ENCODE results near the gene TSGA10IP.
"Not testable (repeated sequence)": the region's sequence is repeated elsewhere in the genome, so short reads cannot be mapped to it uniquely, and the experiment has no call there.

TSGA10IP gene

DNA sequence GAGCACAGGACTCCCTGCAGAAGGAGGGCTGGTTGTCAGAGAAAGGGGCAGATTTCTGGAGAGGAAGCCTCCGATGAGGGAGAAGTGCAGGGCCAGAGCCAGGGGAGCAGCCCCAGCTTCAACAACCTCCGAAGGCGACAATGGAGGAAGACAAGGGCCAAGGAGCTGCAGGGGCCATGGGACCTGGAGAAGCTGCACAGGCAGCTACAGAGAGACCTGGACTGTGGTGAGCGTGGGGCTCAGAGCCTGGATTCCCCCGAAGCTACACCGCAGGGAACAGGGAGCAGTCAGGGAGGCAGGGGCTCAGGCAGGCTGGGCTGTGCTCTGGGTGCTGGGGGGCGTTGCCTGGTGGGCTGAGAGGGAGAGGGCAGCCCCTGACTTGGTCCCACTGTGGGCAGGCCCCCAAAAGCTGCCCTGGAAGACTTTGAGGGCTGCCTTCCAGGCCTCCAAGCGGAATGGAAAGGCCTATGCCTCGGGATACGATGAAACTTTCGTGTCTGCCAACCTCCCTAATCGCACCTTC, 2.4 kb downstream of the TSGA10IP start:
- DNase-seq, result no peak

- DNase-seq, result not testable (repeated sequence)
Measured at GRCh38 chr11:65950711-65951110, 5.4 kb downstream of the TSGA10IP start.

DNA sequence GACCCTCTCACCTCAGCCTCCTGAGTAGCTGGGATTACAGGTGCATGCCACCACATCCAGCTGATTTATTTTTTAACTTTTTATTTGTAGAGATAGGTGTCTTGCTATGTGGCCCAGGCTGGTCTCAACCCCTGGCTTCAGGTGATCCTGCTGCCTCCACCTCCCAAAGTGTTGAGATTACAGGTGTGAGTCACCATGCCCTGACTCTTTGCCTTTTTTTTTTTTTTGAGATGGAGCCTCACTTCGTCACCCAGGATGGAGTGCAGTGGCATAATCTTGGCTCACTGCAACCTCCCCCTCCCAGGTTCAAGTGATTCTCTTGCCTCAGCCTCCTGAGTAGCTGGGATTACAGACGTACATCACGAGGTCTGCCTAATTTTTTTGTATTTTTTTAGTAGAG, 6.4 kb downstream of the TSGA10IP start:
- DNase-seq, result not testable (repeated sequence)

- no peak for DNase-seq
Measured at GRCh38 chr11:65952052-65952521, 6.8 kb downstream of the TSGA10IP start.

DNA sequence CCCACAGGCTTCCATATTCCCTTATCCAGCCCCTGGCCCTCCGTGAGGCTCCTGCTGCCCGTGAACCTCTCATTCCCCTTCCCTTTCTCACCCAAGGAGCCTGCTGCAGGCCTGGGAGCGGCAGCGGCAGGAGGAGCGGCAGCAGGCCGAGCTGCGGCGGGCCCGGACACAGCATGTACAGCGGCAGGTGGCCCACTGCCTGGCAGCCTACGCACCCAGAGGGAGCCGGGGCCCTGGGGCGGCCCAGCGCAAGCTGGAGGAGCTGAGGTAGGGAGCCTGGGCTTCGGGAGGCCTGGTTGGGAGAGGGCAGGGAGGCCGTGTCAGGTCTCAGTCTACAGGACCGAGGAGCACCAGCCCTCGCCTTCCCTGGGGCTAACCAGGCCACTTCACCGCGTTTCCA, 8.2 kb downstream of the TSGA10IP start:
- no peak for DNase-seq

DNA sequence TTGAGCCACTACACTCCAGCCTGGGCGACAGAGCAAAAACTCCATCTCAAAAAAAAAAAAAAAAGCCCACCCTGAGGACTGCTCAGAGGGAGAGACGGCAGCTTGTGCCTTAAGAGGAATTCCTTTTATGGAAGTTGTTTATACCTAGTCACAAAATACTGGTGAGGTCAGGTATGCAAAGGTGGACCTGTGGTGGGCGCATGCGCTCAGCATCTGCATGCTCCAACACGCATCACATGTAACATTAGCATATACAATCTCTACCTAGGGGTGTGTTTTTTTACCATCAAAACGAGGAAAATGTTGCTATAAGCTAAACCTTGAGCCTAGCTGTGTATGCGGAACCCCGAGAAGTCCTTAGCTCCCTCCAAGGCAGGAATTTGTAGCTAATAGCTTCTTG, 9.5 kb downstream of the TSGA10IP start:
- DNase-seq, result no peak

DNA sequence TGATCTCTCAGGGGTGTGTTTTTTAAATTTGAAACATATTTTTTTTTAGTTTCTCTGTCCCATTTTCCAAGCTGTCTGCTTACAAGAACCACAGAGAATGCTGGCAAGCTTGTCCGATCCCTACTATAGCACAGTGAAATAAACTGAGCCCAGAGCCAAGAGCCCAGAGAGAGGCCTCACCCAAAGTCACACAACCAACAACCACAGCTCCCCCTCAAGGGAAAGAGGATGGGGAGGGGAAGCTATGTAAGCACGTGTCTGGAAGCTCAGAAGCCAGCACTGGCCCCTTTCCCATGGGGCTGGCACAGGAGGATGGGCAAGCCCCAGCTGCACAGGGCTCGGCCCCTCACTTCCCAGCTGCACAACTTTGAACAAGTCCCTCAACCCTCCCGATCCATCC, 13.0 kb downstream of the TSGA10IP start:
- DNase-seq, result no peak

DNA sequence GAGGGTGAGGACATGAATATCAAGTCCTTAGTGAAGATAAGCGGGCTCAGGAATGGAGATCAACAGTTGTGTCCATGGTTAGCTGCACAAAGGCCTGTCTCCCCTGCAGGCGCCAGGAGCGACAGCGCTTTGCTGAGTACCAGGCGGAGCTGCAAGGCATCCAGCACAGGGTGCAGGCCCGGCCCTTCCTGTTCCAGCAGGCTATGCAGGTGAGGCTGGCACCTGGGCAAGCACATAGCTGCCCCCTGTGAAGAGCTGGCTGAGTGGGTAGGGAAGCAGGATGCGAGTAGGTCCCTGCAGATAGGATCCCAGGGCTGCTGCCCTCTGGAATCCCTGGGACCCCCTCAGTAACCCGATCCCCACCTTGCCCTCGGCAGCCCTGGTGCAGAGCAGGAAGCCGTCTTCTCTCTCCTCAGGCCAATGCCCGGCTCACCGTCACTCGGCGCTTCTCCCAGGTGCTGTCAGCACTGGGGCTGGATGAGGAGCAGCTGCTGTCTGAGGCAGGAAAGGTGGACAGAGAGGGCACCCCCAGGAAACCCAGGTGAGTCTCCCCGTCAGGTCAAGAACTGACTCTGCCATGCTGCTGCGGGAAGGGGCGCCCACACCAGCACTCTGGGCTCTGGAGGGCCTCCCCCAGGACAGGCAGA, 13.6 kb downstream of the TSGA10IP start:
- DNase-seq, result no peak

DNA sequence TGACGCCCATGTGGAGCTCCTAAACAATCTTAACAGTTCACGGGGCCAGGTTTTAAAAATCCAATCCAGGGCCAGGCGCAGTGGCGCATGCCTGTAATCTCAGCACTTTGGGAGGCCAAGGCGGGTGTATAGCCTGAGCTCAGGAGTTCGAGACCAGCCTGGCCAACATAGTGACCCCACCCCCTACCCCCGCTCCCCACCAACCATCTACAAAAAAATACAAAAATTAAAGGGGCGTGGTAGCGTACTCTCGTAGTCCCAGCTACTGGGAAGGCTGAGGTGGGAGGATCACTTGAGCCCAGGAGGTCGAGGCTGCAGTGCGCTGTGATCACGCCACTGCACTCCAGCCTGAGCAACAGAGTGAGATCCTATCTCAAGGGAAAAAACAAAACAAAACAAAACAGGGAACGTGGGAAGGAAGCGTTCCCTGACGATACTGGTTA, 15.6 kb downstream of the TSGA10IP start:
- no peak for DNase-seq

GRCh38 chr11:65961267-65962140, 16.2 kb downstream of the TSGA10IP start, which contains the start of gene SART1:
TSS of gene SART1 (plus strand) at chr11:65961734. CDS start at chr11:65961781, 47 bp downstream.
- DNase-seq, result peak; percentile 97

GRCh38 chr11:65962141-65962564, 16.9 kb downstream of the TSGA10IP start:
- no peak for DNase-seq

- no peak for DNase-seq
Measured at GRCh38 chr11:65964906-65965305, 19.6 kb downstream of the TSGA10IP start.

DNA sequence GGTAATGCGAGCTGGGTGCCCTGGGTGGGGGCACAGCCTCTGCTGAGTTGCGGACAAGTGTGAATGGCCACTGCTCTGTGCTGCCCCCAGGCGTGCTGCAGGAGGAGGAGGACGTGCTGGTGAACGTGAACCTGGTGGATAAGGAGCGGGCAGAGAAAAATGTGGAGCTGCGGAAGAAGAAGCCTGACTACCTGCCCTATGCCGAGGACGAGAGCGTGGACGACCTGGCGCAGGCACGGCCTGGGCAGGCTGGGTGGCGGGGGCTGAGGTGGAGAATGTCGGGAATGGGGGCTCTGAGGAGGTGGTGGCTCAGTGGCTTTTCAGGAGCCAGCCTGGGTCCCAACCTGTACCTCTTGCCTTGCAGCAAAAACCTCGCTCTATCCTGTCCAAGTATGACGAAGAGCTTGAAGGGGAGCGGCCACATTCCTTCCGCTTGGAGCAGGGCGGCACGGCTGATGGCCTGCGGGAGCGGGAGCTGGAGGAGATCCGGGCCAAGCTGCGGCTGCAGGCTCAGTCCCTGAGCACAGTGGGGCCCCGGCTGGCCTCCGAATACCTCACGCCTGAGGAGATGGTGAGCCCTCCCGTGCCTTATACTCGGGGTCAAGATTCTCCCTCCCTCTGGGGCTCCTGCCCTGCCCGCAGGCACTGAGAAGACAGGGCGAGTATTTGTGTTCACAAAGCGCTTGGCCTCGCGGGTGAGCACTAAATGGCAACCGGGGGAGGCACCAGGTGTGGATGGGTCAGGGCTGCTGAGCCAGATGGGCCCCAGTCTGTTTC, 20.9 kb downstream of the TSGA10IP start:
- DNase-seq, result no peak

DNA sequence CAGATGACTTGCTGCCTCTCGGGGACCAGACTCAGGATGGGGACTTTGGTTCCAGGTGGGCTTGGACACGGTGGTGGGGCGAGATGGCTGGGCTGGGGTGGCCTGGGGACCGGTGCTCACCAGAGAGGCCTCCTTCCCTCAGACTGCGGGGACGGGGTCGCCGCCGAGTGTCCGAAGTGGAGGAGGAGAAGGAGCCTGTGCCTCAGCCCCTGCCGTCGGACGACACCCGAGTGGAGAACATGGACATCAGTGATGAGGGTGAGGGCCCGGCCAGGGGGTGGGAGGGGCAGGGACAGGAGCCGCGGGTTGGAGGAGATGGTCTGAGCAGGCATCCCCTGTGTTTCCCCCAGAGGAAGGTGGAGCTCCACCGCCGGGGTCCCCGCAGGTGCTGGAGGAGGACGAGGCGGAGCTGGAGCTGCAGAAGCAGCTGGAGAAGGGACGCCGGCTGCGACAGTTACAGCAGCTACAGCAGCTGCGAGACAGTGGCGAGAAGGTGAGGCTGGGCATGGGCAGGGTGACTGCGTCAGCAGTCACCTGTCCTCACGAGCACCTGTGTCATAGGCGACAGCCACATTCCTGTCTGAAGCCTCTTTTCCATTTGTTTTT, 22.2 kb downstream of the TSGA10IP start:
- DNase-seq, result no peak

DNA sequence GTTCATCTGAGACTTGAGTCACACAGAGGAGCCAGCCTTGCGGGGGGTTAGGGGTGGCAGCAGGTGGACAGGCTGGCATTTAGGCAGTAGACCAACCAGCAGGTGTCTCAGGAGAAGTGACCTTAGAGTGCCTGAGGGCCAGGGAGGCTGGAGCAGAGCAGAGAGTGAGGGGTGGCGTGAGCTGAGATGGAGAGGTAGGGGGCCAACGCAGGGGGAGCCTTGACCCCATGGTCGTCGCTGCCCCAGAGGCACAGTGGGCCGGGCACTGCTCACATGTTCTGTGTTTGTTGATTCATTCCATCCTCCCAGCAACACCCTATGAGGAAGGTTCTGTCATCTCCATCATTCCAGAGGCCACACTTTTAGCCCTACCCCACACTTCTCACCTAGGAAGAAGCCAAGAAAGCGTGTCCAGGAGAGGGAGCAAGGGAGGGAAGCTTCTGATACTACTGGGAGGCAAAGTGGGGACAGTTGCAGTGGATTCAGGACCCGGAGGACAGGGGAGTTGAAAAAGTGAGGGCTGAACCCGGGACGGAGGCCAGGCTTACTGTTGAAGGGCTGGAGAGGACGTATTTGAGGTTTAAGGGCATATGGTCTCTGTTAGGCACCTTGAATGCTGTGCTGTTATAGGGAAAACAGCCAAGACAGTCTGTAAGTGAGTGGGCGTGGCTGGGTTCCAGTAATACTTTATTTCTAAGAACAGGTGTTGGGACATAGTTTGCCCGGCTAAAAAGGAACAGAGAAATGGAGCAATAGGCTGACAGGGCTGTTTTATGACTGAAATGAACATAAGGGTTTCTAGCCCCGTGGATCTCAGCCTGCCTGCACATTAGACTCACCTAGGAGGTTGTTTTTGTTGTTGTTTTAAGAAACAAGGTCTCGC, 23.6 kb downstream of the TSGA10IP start:
- no peak for DNase-seq

DNA sequence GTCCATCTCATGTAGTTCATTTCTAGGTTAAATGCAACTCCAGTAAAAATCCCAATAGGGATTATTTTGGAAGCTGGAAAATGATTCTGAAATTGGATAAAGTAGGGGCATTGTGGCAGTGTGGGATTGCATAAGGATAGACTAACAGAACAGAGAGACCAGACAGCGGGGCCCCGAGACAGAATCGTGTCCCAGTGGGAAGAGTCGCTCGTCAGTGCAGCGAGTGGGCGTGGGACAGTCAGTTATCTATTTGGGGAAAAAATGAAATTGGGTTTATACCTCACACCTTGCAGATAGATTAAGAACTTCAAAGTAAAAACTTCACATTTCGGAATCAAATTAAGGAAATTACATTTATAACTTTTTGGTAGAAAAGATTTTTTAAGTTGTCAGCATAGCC, 26.8 kb downstream of the TSGA10IP start:
- DNase-seq, result no peak

DNA sequence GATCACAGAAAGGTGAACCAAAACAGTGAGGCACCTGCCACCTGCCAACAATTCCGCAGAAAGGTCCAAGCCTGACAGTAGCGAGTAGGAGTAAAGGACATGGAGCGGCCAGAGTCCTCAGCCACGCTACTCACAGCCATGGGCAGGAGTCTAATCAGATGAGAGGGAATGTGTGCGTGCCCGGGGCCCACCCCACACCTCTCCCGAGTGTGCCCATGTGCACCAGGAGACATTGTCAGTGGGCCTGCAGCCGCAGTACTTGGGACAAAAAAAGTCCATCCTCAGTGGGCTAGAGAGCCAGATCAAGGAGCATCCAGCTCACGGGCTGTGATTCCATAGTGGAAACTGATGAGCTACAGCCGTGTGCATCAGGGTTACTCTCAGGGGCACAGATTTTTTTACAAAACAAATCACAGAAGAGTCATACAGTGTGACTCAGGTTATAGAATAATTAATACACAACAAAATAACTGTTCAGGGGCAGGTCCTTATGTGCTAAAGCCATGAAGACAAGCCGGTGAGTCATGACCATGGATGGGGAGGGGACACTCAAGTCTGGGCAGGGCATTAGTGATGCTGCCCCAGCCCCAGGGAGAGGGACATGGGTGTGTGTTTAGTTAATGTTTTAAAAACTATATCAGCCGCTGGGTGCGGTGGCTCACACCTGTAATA, 28.3 kb downstream of the TSGA10IP start:
- no peak for DNase-seq

DNA sequence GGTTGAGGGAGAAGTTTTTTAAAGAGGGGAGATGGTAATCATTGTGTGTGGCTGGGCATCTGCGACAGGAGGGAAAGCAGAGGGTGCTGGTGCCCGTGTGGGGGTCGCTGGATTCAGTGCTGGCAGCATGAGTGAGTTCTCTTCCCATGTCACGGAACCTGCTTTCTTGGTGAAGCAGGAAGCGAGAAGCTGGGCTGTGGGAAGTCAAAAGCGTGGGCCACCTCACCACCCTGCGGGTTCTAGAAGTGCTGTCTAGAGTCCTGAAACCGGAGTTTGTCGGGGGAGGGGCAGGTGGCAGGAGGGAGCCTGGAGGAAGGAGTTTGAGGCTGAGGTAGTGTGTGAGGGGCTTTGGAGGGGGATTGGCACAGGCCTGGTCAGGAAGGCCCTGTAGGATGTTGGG, 30.5 kb downstream of the TSGA10IP start:
- DNase-seq, result no peak

GRCh38 chr11:65976216-65977176, 31.2 kb downstream of the TSGA10IP start:
- no peak for DNase-seq

Measured in NCI-H2029 (cell line).